GM23248 (cell line): ENCODE measurements around the gene HLA-DOA. TPM values are rescaled to one million over a fixed set of nuclear protein-coding genes. Genes with fewer than 3 reads are reported as not detected.

Experiments
- DNase-seq: peaks from one replicate; pipeline ENCODE4 v3.0.0-alpha.2; 2015
- H2AFZ ChIP-seq: fragments of 200-600 bp; sonication (generic); 2 replicates; pipeline ENCODE4 v1.6.1; 2016; ENCODE audit warnings: antibody characterized with exemption
- H3F3A ChIP-seq: fragments of 200-600 bp; sonication (generic); 2 replicates; pipeline ENCODE4 v1.6.1; 2016; ENCODE audit warnings: mild to moderate bottlenecking, antibody characterized with exemption, mixed run types; ENCODE audit not compliant: insufficient read depth
- H3K27ac ChIP-seq: fragments of 200-600 bp; sonication (generic); 2 replicates; pipeline ENCODE4 v1.5.1; 2016; ENCODE audit warnings: mild to moderate bottlenecking
- H3K27me3 ChIP-seq: fragments of 200-600 bp; sonication (generic); replicated peaks from 2 replicates; pipeline ENCODE4 v1.6.1; 2016; ENCODE audit warnings: mild to moderate bottlenecking; ENCODE audit not compliant: insufficient read depth
- H3K36me3 ChIP-seq: fragments of 200-600 bp; sonication (generic); 2 replicates; pipeline ENCODE4 v1.6.1; 2016; ENCODE audit warnings: low read depth, mild to moderate bottlenecking
- H3K4me1 ChIP-seq: fragments of 200-600 bp; sonication (generic); 2 replicates; pipeline ENCODE4 v1.6.1; 2016; ENCODE audit warnings: mild to moderate bottlenecking; ENCODE audit not compliant: insufficient read depth
- H3K4me2 ChIP-seq: fragments of 200-600 bp; sonication (generic); one replicate; pipeline ENCODE4 v1.6.1; 2016; ENCODE audit warnings: mild to moderate bottlenecking; ENCODE audit not compliant: unreplicated experiment
- H3K4me3 ChIP-seq: fragments of 200-600 bp; sonication (generic); 2 replicates; pipeline ENCODE4 v1.5.1; 2016; ENCODE audit warnings: mild to moderate bottlenecking
- H3K79me2 ChIP-seq: fragments of 200-600 bp; sonication (generic); 2 replicates; pipeline ENCODE4 v1.6.1; 2016; ENCODE audit warnings: mild to moderate bottlenecking; ENCODE audit not compliant: insufficient read depth
- H3K9ac ChIP-seq: fragments of 200-600 bp; sonication (generic); 2 replicates; pipeline ENCODE4 v1.6.1; 2016; ENCODE audit warnings: mild to moderate bottlenecking
- H3K9me2 ChIP-seq: fragments of 200-600 bp; sonication (generic); 2 replicates; pipeline ENCODE4 v1.6.1; 2016; ENCODE audit warnings: mixed run types, mild to moderate bottlenecking, moderate library complexity; ENCODE audit not compliant: insufficient read depth
- H3K9me3 ChIP-seq: fragments of 200-600 bp; sonication (generic); one replicate; pipeline ENCODE4 v1.6.1; 2017; ENCODE audit warnings: low read depth
- H4K20me1 ChIP-seq: fragments of 200-600 bp; sonication (generic); 2 replicates; pipeline ENCODE4 v1.6.0; 2016; ENCODE audit not compliant: insufficient read depth
- EZH2 ChIP-seq: fragments of 200-600 bp; sonication (generic); IDR thresholded peaks from 2 replicates; pipeline ENCODE4 v1.6.1; 2018; ENCODE audit warnings: antibody characterized with exemption, mild to moderate bottlenecking; ENCODE audit not compliant: insufficient read depth, poor library complexity, severe bottlenecking
- EZH2phosphoT487 ChIP-seq: fragments of 200-600 bp; sonication (generic); IDR thresholded peaks from 2 replicates; pipeline ENCODE4 v1.6.1; 2018; ENCODE audit warnings: antibody characterized with exemption, moderate library complexity, mild to moderate bottlenecking, low read depth; ENCODE audit not compliant: insufficient read depth
- WGBS, 2 experiments: methylation state at CpG; one replicate each; pipeline ENCODE4 v1.1.6; 2015 to 2017; ENCODE audit warnings: low lambda C conversion rate in 2 of 2, low coverage in 1 of 2; ENCODE audit errors: missing lambda C conversion rate in 2 of 2; 5-methylcytosine and 5-hydroxymethylcytosine counted together
- in situ Hi-C: fragments of 300-500 bp; cut with MboI; formaldehyde crosslinking; loops from 2 replicates; pipeline ENCODE4 v1.15.0; 2020
- polyA plus RNA-seq: library from polyadenylated mRNA; unstranded; fragments of >200 nt; fragmentation: Nextera tagmentation; extraction: Ambion mirVana; gene quantifications from 2 replicates; pipeline ENCODE4 v1.2.1, GENCODE V29; 2016
- total RNA-seq: library from RNA; depleted of rRNA; stranded (reverse); fragments of >200 nt; shearing (Covaris generic); gene quantifications from 2 replicates; pipeline ENCODE4 v1.2.3, GENCODE V29; 2014

HLA-DOA gene
- total and polyA plus RNA-seq, 2 experiments from 2014 or later: 0.18 TPM; not detected in 1

DNA sequence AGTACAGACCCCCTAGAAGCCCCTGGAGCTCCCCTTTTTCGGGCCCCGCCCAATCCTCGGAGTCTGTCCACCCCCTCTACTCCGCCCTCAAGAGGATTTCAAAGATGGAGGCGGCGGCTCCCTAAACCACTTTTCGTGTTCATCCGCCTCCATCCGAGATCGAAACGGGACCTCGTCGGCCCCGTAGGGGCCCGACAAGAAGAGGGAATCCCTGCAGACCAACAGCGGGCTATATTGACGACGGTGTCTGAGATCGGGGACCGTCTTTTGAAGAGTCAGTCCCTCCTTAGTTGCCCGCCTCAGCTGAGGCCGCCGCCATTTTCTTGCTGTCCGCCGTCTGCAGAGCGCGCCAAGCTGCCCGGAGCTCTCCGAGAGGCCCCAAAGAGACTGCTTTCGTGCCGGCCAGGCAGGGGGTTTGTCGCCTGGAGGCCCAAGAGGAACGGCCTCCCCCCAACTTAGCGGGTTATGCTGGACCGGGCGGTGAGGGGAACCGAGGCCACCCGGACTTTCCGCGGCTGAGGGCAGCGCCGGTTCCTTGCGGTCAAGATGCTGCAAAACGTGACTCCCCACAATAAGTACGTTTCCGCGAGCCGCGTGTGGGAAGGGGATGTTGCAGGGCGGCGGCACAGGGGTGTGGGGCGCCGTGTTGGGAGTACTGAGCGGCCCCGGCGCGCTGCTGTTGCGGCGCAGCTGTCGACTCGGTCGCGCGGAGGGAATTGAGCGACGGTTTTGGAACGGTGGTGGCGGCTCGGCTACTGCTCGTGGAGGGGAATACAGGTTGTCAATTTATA lies 36.8 kb downstream of the HLA-DOA start:
- H3K79me2 ChIP-seq: peaks cover 62% of the 10 kb centered on the region
- H3K36me3 ChIP-seq: peaks cover 51% of the 10 kb centered on the region
- no peaks in the 10 kb centered on the region for H3K27me3 ChIP-seq
- H3K4me1 ChIP-seq: peaks cover 7% of the 10 kb centered on the region
- no peak overlapping the region for H2AFZ ChIP-seq
- DNase-seq: peak; percentile 57
- H3K4me2 ChIP-seq: peak overlapping the region; percentile 87
- peak overlapping the region; percentile 67 for H3K27ac ChIP-seq
- peak overlapping the region; percentile 92 for H3K9ac ChIP-seq
- H3F3A ChIP-seq: peaks cover 57% of the 10 kb centered on the region
- no peaks in the 10 kb centered on the region for H3K9me3 ChIP-seq
- H4K20me1 ChIP-seq: peaks cover 43% of the 10 kb centered on the region
- no peaks in the 10 kb centered on the region for H3K9me2 ChIP-seq
- in situ Hi-C loops: no loop called here
- peak overlapping the region; percentile 92 for H3K4me3 ChIP-seq
- WGBS, 2 experiments: 0 to 1% methylated on average over 62 to 70 of the region's 70 CpGs
- TF ChIP-seq EZH2: no peak
- TF ChIP-seq EZH2phosphoT487: no peak

GRCh38 chr6:32971581-32972352 lies 37.6 kb downstream of the HLA-DOA start:
- Histone ChIP-seq H3F3A (peaks cover 57% of the 10 kb centered on the region), H3K9me2 (no peaks in the 10 kb centered on the region), H3K36me3 (peaks cover 43% of the 10 kb centered on the region), H2AFZ (no peak overlapping the region), H3K79me2 (peaks cover 62% of the 10 kb centered on the region), H3K4me1 (peaks cover 14% of the 10 kb centered on the region), H3K27ac (peak overlapping the region; percentile 100), H3K4me2 (peak overlapping the region; percentile 92), H4K20me1 (peaks cover 38% of the 10 kb centered on the region), H3K9ac (peak overlapping the region; percentile 99), H3K4me3 (peak overlapping the region; percentile 92), H3K9me3 (no peaks in the 10 kb centered on the region), H3K27me3 (no peaks in the 10 kb centered on the region)
- DNase-seq: peak; percentile 99
- TF ChIP-seq EZH2 (no peak), EZH2phosphoT487 (no peak)
- in situ Hi-C loops: no loop called here
- WGBS, 2 experiments: 2% methylated on average over 44 of the region's 58 CpGs

DNA sequence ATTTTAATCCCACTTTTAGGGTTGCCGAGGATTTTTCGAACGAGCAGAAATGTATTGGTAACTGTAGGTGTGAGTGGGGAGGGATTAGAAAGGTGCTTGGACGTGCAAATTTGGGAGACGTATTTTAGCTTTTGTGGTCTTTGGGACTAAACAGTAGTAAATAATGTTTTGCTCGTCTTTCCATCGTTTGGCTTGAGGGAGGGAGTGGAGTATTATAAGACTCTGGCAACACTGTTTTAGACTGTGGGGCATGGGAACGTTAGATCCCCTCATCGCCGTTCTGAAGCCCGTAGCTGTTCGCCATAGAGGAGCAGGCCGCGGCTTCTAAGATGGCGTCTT lies 38.2 kb downstream of the HLA-DOA start:
- peaks cover 62% of the 10 kb centered on the region for H3K79me2 ChIP-seq
- in situ Hi-C loops: no loop called here

DNA sequence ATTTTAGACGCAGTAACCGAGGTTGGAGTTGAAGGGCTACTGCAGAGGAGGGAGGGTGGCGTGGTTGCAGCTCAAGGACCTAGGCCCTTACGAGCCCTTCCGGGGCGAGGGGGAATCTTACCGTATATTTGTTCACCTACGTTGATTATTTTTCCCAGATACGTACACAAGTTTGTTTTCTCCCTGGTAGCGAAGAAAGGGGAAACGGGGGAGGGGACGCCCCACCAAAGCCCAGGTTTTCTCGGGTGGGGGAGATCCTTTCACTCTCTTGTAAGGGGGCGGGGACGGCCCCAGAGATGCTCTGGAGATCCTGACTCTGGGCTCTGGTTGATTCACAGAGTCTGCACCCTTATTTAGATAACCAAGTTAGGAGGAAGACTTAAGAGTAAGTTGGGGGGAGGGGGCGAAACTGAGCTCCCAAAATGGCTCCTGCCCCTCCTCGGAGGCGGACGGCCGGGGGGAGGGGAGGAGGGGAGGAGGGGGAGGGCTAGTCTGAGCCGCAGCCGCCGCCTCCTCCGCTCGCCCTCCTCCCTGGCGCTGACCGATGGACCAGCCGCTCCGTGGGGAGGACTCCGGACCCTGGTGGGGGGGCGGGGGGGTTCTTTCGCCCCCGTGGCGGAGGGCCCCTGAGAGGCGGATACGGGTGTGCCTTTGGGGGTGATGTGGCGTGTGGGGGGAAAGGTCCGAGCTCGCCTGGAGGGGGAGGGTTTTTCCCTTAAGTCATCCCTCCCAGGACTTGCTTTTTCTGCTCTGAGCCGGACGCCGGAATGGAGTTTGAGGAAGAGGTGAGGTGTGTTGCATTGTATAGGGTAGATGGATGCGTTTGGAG lies 38.8 kb downstream of the HLA-DOA start:
- H3K27me3 ChIP-seq: no peaks in the 10 kb centered on the region
- peak; percentile 94 for DNase-seq
- peaks cover 32% of the 10 kb centered on the region for H3K36me3 ChIP-seq
- peaks cover 46% of the 10 kb centered on the region for H3F3A ChIP-seq
- no peak for TF ChIP-seq EZH2phosphoT487
- no peak for TF ChIP-seq EZH2
- H3K4me3 ChIP-seq: peak overlapping the region; percentile 87
- peaks cover 62% of the 10 kb centered on the region for H3K79me2 ChIP-seq
- H3K9me3 ChIP-seq: no peaks in the 10 kb centered on the region
- in situ Hi-C loops: no loop called here
- peak overlapping the region; percentile 100 for H3K27ac ChIP-seq
- H3K9me2 ChIP-seq: no peaks in the 10 kb centered on the region
- peaks cover 29% of the 10 kb centered on the region for H4K20me1 ChIP-seq
- H3K4me2 ChIP-seq: peak overlapping the region; percentile 96
- no peak overlapping the region for H2AFZ ChIP-seq
- whole genome bisulfite sequencing, 2 experiments: 2 to 3% methylated on average over 21 to 43 of the region's 43 CpGs
- peak overlapping the region; percentile 99 for H3K9ac ChIP-seq
- H3K4me1 ChIP-seq: peaks cover 21% of the 10 kb centered on the region

More for the DNA sequence above, 38.2 kb downstream of the HLA-DOA start:
- no peaks in the 10 kb centered on the region for H3K27me3 ChIP-seq
- peak overlapping the region; percentile 99 for H3K9ac ChIP-seq
- peaks cover 20% of the 10 kb centered on the region for H3K4me1 ChIP-seq
- TF ChIP-seq EZH2: no peak
- TF ChIP-seq EZH2phosphoT487: no peak
- H3K4me3 ChIP-seq: peak overlapping the region; percentile 87
- H2AFZ ChIP-seq: no peak overlapping the region
- peaks cover 38% of the 10 kb centered on the region for H3K36me3 ChIP-seq
- peaks cover 33% of the 10 kb centered on the region for H4K20me1 ChIP-seq
- WGBS, 2 experiments: 1% methylated on average over 15 of the region's 15 CpGs
- H3K9me3 ChIP-seq: no peaks in the 10 kb centered on the region
- DNase-seq: no peak
- H3K9me2 ChIP-seq: no peaks in the 10 kb centered on the region
- peak overlapping the region; percentile 92 for H3K4me2 ChIP-seq
- H3F3A ChIP-seq: peaks cover 52% of the 10 kb centered on the region
- H3K27ac ChIP-seq: peak overlapping the region; percentile 100
